Activated naive CD8-positive, alpha-beta T cell (primary cell): ENCODE results near the gene ARID5B.

ENCODE experiments used
- H3K27ac Mint-ChIP-seq: one replicate; pipeline ENCODE4 v1.8.0; 2021; ENCODE audit warnings: mixed read lengths
- H3K27me3 Mint-ChIP-seq: one replicate; pipeline ENCODE4 v1.8.0; 2021; ENCODE audit warnings: mixed read lengths
- H3K36me3 Mint-ChIP-seq: one replicate; pipeline ENCODE4 v1.8.0; 2021; ENCODE audit warnings: mixed read lengths
- H3K4me1 Mint-ChIP-seq: one replicate; pipeline ENCODE4 v1.8.0; 2021; ENCODE audit warnings: low read depth, mixed read lengths
- H3K4me3 Mint-ChIP-seq: one replicate; pipeline ENCODE4 v1.8.0; 2021; ENCODE audit warnings: mild to moderate bottlenecking, mixed read lengths
- H3K9me3 Mint-ChIP-seq: one replicate; pipeline ENCODE4 v1.8.0; 2021; ENCODE audit warnings: low read depth, mixed read lengths

Gene ARID5B

GRCh38 chr10:61933859-61934555 lies 32.5 kb downstream of the ARID5B start:
- Mint-ChIP-seq H3K4me3 (no peak overlapping the region), H3K27me3 (no peaks in the 10 kb centered on the region), H3K4me1 (peaks cover 55% of the 10 kb centered on the region), H3K36me3 (peaks cover 16% of the 10 kb centered on the region), H3K27ac (peak overlapping the region; percentile 56), H3K9me3 (no peaks in the 10 kb centered on the region)

GRCh38 chr10:61935077-61935476 lies 33.6 kb downstream of the ARID5B start:
- Mint-ChIP-seq H3K27me3 (no peaks in the 10 kb centered on the region), H3K27ac (peak overlapping the region; percentile 43), H3K4me3 (no peak overlapping the region), H3K4me1 (peaks cover 63% of the 10 kb centered on the region), H3K36me3 (peaks cover 12% of the 10 kb centered on the region), H3K9me3 (no peaks in the 10 kb centered on the region)

GRCh38 chr10:61936770-61937169 lies 35.3 kb downstream of the ARID5B start:
- Mint-ChIP-seq H3K4me3 (no peak overlapping the region), H3K4me1 (peaks cover 75% of the 10 kb centered on the region), H3K9me3 (no peaks in the 10 kb centered on the region), H3K27ac (peak overlapping the region; percentile 94), H3K27me3 (no peaks in the 10 kb centered on the region), H3K36me3 (peaks cover 19% of the 10 kb centered on the region)

GRCh38 chr10:61937631-61938351 lies 36.3 kb downstream of the ARID5B start:
- H3K27ac Mint-ChIP-seq: peak overlapping the region; percentile 94
- H3K27me3 Mint-ChIP-seq: no peaks in the 10 kb centered on the region
- H3K9me3 Mint-ChIP-seq: no peaks in the 10 kb centered on the region
- peaks cover 17% of the 10 kb centered on the region for H3K36me3 Mint-ChIP-seq
- peaks cover 77% of the 10 kb centered on the region for H3K4me1 Mint-ChIP-seq
- H3K4me3 Mint-ChIP-seq: peak overlapping the region; percentile 38

- Mint-ChIP-seq H3K4me3 (peak overlapping the region; percentile 51), H3K4me1 (peaks cover 78% of the 10 kb centered on the region), H3K27me3 (no peaks in the 10 kb centered on the region), H3K9me3 (no peaks in the 10 kb centered on the region), H3K27ac (peak overlapping the region; percentile 94), H3K36me3 (peaks cover 15% of the 10 kb centered on the region)
Observed at GRCh38 chr10:61939902-61940301, 38.4 kb downstream of the ARID5B start.

GRCh38 chr10:61941202-61941681 lies 39.7 kb downstream of the ARID5B start:
- Mint-ChIP-seq H3K36me3 (peaks cover 16% of the 10 kb centered on the region), H3K27ac (peak overlapping the region; percentile 95), H3K9me3 (no peaks in the 10 kb centered on the region), H3K27me3 (no peaks in the 10 kb centered on the region), H3K4me3 (peak overlapping the region; percentile 61), H3K4me1 (peaks cover 82% of the 10 kb centered on the region)

GRCh38 chr10:61942604-61943461 lies 41.3 kb downstream of the ARID5B start:
- peaks cover 20% of the 10 kb centered on the region for H3K36me3 Mint-ChIP-seq
- H3K27ac Mint-ChIP-seq: peak overlapping the region; percentile 95
- H3K4me1 Mint-ChIP-seq: peaks cover 73% of the 10 kb centered on the region
- no peaks in the 10 kb centered on the region for H3K27me3 Mint-ChIP-seq
- peak overlapping the region; percentile 65 for H3K4me3 Mint-ChIP-seq
- no peaks in the 10 kb centered on the region for H3K9me3 Mint-ChIP-seq

- Mint-ChIP-seq H3K27ac (peak overlapping the region; percentile 95), H3K36me3 (peaks cover 21% of the 10 kb centered on the region), H3K27me3 (no peaks in the 10 kb centered on the region), H3K9me3 (no peaks in the 10 kb centered on the region), H3K4me1 (peaks cover 63% of the 10 kb centered on the region), H3K4me3 (peak overlapping the region; percentile 65)
Observed at GRCh38 chr10:61943674-61944378, 42.3 kb downstream of the ARID5B start.

- peaks cover 55% of the 10 kb centered on the region for H3K4me1 Mint-ChIP-seq
Observed at GRCh38 chr10:61944410-61945147, 43.1 kb downstream of the ARID5B start.

GRCh38 chr10:61949687-61950086 lies 48.2 kb downstream of the ARID5B start:
- Mint-ChIP-seq H3K36me3 (peaks cover 27% of the 10 kb centered on the region), H3K4me1 (peaks cover 17% of the 10 kb centered on the region), H3K9me3 (no peaks in the 10 kb centered on the region), H3K27me3 (no peaks in the 10 kb centered on the region), H3K27ac (no peak overlapping the region), H3K4me3 (no peak overlapping the region)

More at GRCh38 chr10:61944410-61945147, 43.1 kb downstream of the ARID5B start:
- Mint-ChIP-seq H3K36me3 (peaks cover 23% of the 10 kb centered on the region), H3K9me3 (no peaks in the 10 kb centered on the region), H3K27ac (peak overlapping the region; percentile 95), H3K27me3 (no peaks in the 10 kb centered on the region), H3K4me3 (peak overlapping the region; percentile 65)

- H3K27me3 Mint-ChIP-seq: no peaks in the 10 kb centered on the region
- H3K4me3 Mint-ChIP-seq: no peak overlapping the region
- H3K27ac Mint-ChIP-seq: peak overlapping the region; percentile 64
- H3K36me3 Mint-ChIP-seq: peaks cover 28% of the 10 kb centered on the region
- H3K9me3 Mint-ChIP-seq: no peaks in the 10 kb centered on the region
- H3K4me1 Mint-ChIP-seq: peaks cover 9% of the 10 kb centered on the region
Observed at GRCh38 chr10:61950449-61951143, 49.1 kb downstream of the ARID5B start.

GRCh38 chr10:61951144-61951483 lies 49.6 kb downstream of the ARID5B start:
- H3K27me3 Mint-ChIP-seq: no peaks in the 10 kb centered on the region
- peaks cover 28% of the 10 kb centered on the region for H3K36me3 Mint-ChIP-seq
- peak overlapping the region; percentile 64 for H3K27ac Mint-ChIP-seq
- H3K4me1 Mint-ChIP-seq: peaks cover 9% of the 10 kb centered on the region
- H3K9me3 Mint-ChIP-seq: no peaks in the 10 kb centered on the region
- H3K4me3 Mint-ChIP-seq: no peak overlapping the region

- Mint-ChIP-seq H3K27ac (peak overlapping the region; percentile 38), H3K27me3 (no peaks in the 10 kb centered on the region), H3K4me3 (no peak overlapping the region), H3K4me1 (peaks cover 8% of the 10 kb centered on the region), H3K36me3 (peaks cover 28% of the 10 kb centered on the region), H3K9me3 (no peaks in the 10 kb centered on the region)
Observed at GRCh38 chr10:61952028-61952674, 50.7 kb downstream of the ARID5B start.
